Activated CD4-positive, alpha-beta T cell treated with anti-CD3 and anti-CD28 coated beads, Interleukin-2, amount 50 U/mL, for 24 hours (primary cell): ENCODE results near the gene PEF1.

Source experiments
- DNase-seq, 2 donors: peaks; one replicate each; pipeline ENCODE4 v3.0.0-alpha.2; 2020; ENCODE audit warnings: low read depth in 1 of 2, low spot score in 1 of 2

The PEF1 gene

DNA sequence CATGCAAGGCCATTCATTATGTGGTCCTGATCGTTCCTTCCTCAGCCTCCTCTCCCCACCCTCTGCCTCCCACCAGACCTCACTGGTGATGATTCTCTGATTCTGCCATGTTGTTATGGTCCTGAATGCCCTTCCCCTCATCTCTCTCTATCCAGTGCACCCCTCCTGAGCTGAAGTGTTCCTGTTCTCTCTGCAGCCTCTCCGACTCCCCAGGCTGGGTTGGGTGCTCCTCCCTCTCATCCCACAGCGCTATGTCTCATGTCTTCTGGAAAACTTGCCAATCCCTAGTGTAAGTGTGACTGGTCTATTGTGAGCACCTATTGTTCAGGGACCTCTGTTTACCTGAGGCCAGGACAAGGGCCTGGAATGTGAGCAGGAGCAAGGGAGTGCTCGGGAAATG, 11.1 kb upstream of the PEF1 start:
- no peak for DNase-seq

DNA sequence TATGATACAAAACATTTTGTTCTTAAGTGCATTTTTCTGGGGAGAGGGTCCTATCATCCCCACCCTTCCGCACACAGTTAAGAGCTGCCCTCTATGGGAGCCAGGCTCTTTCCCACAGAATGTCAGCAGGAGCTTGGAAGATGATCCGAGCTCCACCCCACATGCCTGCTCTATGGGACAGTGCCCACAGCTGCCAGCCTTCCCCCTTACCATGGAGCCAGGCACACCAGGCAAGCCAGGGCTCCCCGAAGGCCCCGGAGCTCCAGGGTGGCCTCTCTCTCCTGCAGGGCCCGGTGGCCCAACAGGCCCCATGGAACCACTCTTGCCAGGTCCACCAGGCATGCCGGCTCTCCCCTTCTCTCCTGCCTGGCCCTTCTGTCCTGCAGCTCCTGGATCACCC, 10.4 kb upstream of the PEF1 start:
- no peak for DNase-seq

DNA sequence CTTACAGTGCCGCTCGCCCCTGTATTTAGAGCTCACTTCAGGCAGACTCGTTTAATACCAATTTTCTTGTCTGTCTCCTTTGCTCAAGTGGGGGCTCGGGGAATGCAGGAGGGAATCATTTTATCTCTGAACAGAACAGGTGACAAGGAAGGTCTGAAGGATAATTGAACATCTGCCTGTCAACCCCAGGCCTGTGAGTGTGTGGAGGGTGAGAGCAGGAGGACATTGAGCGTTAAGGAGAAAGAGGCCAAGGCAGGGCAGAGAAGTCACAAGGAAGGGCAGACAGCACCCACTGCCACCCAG, 9.7 kb upstream of the PEF1 start:
- DNase-seq: no peak

DNA sequence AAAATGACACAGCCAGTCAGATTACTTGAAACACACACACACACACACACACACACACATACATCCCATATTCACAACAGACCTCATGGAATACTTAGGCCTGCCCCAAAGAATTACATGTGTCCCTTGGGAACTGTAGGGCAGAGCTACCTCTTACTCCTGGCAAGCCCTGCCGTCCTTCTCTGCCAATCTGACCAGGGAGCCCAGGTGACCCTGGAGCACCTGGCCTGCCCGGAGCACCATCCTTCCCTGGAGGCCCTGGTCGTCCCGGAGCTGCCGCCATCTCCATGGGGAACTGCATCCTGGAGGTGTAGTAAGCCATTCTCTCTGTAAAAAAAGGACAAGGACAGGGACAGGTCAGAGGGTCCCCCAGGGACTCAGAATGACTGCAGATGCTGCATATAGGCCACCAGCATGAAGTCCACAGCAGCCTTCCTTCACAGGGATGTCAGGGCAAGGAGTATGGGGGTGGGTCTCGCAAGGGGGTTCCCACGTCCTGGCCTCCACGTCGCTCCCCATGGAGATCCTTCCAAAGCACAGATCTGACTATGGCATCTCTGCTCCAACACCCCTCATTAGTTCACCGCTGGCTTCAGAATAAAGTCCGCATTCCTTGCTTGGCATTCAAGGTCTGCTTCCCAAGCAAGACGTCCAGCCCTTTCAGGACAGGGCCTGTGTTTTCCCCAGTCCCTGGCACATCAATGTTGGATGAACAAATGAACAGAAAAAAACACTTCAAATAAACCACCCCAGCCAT, 9.2 kb upstream of the PEF1 start:
- no peak for DNase-seq

DNA sequence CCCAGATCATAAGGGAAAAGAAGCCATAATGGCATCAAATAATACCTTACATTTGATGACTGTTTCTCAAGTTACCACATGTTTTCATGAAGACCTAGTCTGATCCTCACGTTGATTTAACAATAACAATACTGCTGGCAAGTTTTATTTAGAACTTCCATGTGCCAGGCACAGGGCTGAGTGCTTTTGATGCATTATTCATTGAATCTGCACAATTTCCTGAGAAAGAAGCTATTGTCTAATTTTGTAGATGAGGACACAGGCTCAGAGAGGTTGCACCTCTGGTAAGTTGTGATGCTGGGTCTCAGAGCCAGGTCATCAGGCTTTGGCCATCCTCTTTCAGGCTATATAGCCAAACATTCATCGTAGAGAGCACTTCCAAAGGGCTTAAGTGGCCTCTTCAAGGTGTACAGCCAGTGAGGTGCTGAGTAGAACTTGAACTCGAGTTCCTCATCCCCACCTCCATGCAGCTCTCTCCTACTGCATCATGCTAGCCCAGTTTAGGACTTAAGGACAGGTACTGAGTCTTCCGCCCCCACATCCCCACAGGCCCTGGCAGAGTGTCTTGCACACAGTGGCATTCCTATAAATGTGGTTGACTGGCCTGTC, 8.3 kb upstream of the PEF1 start:
- DNase-seq: no peak

DNA sequence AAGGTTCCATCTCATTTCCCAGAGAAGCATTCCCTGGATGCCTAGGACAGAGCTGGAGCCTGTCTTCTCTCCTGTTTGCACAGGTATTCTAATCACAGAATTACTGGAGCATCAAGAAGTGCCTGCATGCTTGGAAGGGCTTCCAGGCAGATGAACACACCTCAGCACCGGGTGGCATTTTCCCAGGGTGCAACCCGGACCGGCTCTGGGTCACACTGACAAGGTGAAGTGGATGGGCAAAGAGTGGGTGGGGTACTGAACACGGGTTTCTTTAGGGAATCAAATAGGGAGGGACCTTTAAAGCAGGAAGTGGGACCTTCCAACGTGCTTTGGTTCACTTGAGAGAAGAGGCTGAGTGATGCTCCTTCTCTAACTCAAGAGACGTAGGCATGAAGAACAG, 7.1 kb upstream of the PEF1 start:
- DNase-seq: no peak

DNA sequence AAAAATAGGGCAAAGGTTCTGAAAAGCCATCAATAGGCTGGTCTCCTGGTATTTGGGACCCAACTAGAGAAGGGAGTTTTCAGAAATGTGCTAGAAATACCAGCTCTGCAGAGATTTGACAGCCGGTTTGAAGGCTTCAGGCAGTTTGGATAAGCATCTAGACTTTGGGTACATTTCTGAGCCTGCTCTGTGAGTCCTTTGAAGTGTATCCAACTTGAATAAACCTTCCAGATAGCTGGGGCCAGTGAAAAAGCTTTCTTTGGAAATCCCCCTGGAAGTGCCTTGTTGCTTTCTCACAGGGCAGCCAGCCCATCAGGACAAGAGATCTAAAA, 6.4 kb upstream of the PEF1 start:
- DNase-seq: no peak

DNA sequence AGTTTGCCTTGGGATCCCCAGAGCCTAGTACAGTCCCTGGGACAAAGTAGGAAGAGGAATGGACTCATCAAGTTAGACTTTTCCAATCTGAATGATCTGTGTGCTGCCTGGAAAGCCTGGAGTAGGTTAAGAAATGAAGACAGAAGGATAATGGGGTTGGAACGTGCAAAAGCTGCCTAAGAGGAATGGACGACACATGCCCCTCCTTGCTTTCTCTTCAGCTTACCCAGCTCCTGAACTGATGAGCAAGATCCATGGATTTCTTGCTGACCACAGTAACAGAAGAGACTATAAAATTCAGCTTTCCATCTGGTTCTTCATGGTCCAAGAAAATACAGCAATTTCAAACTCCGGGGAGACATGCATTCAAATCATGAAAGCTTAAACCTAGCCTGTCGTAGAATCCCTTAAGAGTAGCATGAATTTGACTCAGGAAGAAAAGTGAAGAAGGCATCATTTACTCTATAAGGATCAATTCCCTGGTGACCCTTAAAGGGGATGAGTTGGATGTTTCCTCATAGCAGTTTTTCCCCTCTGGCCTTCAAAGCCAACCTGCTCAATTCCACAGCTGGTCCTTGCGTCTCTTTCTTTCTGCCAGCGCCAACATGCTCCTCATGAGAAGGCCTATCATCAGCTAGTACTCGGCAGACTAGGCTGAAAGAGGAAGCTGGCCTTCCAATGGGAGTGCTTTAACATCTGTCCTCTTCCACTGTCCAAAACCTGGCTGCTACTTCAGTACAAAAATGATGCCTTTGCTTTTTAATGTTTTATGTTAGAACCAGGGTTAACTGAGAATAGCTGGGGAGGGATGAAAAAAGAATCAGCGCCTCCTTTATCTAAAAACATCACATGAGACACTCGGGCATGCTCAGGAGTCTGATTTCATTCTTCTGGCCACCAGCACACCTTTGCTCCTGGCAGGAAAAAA, 5.7 kb upstream of the PEF1 start:
- DNase-seq: no peak

DNA sequence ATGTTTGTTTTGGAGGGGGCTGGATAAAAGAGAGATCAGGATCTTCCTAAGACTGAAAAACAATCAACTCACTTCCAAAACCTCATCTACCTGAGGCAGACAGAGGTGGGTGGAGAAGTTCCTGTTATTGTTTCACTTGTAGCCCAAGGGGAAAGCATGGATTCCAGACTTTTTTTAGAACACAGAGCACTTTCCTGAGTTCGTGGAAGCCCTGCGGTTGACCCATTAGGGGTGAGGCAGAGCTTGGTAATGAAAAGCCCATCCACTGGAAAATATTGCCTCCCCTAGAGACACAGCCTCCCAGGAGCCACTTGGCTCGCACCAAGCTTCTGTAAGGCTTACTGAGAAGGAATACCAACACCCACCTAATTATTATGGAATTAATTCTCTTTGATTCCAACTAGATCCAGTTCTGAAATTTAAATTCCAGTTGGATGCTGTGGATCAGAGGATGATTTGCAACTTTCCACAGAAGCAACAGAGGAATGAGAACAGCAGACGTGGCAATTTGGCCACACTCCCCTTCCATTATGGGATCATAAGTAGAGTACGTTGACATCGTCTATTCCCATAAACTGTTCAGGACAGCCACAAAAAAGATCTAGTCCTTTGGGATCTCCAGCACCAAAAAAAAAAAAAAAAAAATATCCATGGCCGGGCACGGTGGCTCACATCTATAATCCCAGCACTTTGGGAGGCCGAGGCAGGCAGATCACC, 4.1 kb upstream of the PEF1 start:
- DNase-seq: no peak

DNA sequence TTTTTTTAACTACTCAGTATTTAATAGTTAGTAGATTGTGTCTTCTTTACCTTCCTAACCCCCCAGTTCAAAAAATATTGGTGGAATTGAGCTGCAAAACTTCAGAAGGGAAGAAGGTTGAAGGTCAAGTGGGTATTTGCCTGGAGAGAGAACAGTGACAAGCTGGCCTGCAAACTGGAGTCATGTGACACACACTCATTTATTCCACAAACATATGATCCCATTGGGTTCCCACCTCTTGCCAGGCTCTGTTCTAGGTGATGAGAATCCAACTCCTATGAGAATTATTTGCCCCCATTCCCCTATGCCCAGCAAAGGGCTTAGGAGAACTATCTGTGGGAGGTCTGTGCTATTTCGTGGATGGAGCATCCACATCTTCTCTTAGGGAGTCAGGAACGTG, 3.5 kb upstream of the PEF1 start:
- no peak for DNase-seq

DNA sequence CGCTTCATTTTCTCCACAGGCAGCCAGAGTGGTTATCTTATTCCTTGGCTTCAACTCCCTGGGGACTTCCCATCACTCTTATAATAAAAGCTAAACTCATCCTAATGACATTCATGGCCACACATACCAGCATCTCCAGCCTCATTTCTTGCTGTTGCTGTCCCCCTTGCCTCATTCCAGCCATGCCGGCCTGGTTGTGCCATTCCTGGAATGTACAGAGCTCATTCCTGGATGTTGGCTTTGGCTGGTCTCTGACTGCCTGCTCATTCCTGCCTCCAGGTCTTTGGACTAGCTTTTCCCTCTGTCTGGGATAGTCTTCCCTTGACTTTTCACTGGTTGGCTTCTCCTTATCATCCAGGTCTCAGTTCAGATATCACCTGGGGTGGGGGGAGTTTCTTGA, 2.4 kb upstream of the PEF1 start:
- no peak for DNase-seq

DNA sequence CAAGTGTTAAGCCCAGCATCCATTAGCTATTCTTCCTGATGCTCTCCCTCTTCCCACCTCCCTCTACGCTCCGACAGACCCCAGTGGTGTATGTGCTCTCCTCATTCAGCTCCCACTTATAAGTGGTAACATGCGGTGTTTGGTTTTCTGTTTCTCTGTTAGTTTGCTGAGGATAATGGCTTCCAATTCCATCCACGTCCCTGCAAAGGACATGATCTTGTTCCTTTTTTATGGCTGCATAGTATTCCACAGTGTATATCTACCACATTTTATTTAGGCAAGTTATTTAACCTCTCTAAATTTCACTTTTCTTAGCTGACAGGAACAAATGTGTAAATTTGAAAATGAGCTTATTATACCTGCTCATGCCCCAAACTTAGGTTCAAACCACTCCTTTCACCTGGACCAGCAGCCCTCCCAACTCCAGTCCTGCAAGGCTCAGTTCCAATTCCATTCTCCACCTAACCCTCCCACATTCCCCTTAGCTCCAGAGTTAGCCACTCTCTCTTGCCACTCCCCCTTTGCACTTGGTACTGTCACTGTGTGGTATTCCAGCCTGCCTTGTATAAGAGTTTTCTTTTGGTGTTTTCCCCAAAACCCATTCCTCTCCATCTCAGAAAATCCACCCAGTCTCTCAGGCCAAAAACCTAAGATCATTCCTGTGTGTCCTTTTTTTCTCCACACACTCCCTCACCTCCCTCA, 1.7 kb upstream of the PEF1 start:
- DNase-seq: no peak

DNA sequence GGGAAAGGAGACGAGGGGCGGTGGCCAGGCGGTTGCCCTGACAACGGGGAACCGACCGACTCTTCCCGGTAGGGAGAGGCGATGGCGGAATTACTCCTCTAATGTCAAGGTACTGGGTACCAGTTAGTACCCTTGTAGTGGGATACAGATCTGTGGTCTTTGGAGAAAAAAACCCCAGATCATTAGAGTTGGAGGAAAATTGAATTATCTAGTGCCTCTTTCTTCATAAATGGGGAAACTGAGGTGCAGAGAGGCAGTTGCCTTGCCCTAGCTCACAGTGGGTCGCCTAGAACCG, 545 bp upstream of the PEF1 start:
- no peak for DNase-seq

DNA sequence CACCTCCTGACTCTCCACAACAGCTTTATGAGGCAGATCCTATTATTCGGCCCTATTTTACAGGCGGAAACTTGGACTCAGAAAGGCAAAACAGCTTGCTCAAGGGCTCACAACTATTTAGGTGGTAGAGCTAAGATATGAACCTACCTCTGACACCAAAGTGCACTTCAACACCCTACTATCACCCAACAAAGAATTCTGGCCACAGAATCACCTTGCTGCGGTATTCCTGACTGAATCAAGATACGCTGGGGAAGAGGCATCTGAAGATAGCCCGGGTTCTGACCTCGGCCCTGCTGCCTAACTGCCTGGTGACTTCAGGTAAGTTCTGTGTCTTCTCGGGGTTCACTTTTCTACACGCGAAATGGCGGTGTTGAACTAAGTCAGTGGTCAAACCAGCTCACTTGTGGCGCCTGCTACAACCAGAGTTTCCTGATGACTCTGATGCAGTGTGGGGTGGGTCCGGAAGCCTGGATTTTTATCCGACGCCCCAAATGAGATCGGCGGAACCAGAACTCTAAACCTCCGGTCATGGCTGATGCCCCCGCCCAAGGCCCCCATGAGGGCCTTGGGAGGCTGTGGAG, 608 bp downstream of the PEF1 start:
- DNase-seq: no peak

DNA sequence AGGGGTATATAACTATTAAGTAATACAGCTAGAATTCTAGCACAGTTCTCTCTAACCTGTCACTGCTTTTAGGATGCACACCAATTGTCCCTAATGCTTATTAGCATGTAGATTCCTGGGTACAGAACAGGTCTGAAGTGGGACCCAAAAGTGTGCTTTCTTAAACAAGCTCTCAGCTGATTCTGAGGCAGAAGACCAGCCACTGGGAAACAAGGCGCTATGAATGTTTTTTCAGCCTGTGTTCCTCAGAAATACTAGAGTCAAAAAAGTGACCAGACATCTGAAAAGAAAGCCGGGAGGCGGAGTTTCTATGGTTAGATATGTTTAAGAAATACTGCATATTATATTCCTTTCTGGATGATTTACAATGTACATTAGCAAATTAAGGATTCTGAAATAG, 1.8 kb downstream of the PEF1 start:
- no peak for DNase-seq

DNA sequence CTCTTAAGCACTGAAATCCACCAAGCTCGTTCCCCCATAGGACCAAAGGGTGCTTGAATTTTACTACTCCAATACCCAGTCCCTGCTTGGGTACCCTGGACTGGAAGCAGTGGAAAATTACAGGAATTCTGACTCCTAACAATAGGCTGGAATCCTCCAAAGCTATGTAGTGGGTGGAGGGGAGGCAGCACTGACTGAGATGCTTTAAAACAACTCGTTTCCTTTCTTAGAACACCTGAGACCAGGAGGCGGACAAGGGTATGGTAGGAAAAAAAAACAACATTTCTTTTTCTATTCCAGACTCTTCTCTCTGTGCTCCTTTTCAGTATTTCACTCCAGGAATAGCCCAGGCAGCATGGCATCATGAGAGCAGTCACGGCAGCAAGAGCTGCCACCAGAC, 2.3 kb downstream of the PEF1 start:
- no peak for DNase-seq

DNA sequence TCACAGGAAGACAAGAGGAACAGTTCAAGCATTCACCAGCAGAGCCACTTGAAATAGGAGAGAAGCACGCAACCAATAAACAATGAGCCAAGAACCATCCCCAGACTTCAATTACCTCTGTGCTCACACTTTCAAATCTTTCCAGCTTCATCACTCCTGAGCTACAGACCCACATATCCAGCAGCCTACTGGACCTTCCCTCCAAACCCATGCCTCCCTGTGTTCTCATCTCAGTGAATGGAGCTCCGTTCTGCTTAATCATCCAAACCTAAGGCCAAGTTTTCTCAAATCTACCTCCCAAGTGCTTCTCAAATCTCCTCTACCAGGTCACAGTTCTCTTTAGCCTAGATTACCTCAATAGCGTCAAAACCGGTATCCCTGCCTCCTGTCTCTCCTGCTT, 3.7 kb downstream of the PEF1 start:
- no peak for DNase-seq

DNA sequence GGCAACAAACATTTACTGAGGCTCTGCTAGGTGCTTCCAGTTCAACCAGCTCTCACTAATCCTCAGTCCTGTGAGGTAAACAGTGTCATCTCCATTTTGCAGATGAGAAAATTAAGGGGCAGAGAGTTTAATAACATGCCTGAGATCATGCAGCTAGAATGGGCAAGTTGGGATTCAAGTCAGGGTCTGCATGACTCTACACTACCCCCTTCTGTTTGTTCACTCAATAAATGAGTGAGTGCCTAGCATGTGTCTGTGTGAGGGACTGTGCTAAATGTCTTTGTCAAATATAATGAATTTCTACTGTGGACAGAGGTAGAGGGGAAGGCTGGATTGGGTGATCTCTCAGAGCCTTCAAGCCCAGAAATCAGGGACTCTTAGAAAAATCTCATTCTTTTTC, 4.5 kb downstream of the PEF1 start:
- no peak for DNase-seq

DNA sequence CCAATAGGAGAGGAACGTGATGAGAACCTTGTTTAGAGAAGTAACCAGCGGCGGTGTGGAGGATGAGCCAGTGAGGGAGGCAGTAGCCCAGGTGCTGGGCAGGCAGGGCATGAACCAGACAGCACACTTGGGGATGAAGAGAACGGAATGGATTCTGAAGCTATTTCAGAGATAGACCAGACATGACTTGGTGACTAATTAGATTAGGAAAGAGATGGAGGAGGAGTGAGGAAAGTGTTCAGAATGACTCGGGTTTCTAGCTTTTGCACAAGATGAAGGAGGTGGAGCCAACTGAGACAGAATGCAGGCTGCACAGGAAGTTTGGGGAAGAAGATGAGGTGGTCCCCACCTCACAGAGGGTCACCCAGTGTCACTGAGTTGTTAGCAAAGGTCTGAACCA, 5.1 kb downstream of the PEF1 start:
- DNase-seq: no peak

DNA sequence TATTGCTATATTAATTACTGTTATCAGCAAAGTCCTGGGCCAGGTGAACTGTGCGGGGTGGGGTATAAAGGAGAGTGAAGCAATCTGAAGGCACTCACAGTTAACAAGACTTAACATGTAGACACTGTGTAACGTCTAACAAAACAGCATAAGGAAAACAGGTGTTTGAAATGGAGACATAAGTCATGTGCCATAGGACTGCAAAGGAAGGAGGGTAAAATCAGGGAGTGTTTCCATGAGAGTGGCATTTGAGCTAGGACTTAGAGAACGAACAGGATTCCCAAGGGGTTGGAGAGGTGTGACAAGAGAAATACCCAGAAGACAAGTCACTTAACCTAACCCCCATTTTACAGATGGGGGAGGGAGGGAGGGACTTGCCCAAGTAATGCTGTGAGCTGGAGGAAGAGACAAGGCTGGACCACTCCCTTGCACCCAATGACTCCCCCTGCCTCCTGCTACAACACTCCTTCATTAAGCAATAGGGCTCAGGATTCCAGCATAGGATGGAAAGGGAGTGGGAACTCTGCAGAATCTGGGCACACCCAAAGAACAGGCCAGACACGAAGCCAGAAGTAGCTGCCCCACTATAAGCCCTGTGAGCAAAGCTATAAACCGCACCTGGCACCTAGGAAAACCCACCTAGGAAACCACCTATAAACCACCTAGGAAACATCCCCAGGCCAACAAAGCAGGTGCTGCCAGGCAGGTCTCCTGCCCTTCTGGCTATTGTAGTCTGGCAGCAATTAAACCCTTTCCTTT, 6.6 kb downstream of the PEF1 start:
- DNase-seq: no peak
